Tongue (tissue), 2 donors: ENCODE results near the gene SPIRE2. TPM values are rescaled to one million over a fixed set of nuclear protein-coding genes. Genes with fewer than 3 reads are reported as not detected.
"Not testable (repeated sequence)": the region's sequence is repeated elsewhere in the genome, so short reads cannot be mapped to it uniquely, and the experiment has no call there.

ENCODE experiments used
- DNase-seq: peaks from one replicate; pipeline ENCODE4 v3.0.0-alpha.2; 2015
- total RNA-seq: library from RNA; depleted of rRNA; stranded (reverse); fragments of >200 nt; gene quantifications from one replicate; pipeline ENCODE4 v1.2.3, GENCODE V29; 2014

SPIRE2 gene, protein sequence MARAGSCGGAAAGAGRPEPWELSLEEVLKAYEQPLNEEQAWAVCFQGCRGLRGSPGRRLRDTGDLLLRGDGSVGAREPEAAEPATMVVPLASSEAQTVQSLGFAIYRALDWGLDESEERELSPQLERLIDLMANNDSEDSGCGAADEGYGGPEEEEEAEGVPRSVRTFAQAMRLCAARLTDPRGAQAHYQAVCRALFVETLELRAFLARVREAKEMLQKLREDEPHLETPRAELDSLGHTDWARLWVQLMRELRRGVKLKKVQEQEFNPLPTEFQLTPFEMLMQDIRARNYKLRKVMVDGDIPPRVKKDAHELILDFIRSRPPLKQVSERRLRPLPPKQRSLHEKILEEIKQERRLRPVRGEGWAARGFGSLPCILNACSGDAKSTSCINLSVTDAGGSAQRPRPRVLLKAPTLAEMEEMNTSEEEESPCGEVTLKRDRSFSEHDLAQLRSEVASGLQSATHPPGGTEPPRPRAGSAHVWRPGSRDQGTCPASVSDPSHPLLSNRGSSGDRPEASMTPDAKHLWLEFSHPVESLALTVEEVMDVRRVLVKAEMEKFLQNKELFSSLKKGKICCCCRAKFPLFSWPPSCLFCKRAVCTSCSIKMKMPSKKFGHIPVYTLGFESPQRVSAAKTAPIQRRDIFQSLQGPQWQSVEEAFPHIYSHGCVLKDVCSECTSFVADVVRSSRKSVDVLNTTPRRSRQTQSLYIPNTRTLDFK
- total RNA-seq: 2.5 TPM

- peak; percentile 93 for DNase-seq
Observed at GRCh38 chr16:89828199-89828869, at the start of gene SPIRE2. Gene SPIRE2, plus strand, starts transcription at chr16:89828475. Its CDS starts 76 bp downstream, at chr16:89828551.

GRCh38 chr16:89779231-89779908 is 48.9 kb upstream of the SPIRE2 start:
- no peak for DNase-seq

DNA sequence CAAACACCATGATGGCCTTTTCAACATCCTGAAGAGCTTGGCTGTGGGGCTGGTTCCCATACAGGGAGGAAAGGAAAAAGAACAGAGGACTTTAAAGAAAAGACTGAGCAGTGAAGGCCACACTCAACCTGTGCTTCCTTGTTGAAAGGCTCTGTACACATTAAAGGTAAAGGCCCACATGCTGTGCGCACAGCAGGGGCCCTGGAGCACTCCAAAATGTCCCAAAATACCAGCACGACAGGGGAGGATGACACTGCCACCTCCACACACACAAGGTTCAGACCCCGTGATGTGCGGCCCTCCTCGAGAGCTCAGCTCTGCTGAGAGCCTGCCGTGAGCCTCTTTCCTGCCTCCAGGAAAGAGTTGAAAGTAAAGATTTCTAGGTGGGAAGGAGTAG is 48.4 kb upstream of the SPIRE2 start:
- DNase-seq: no peak

- no peak for DNase-seq
Observed at GRCh38 chr16:89782489-89782888, 45.8 kb upstream of the SPIRE2 start.

DNA sequence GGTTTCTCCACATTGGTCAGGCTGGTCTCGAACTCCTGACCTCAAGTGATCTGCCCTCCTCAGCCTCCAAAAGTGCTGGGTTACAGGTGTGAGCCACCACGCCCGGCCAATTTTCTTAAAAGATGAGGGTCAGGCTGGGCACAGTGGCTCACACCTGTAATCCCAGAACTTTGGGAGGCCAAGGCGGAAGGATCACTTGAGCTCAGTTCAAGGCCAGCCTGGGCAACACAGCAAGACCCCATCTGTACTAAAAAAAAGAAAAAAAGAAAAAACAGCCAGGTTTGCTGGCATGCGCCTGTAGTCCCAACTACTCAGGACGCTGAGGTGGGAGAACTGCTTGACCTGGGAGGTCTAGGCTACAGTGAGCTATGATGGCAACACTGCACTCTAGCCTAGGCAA is 44.3 kb upstream of the SPIRE2 start:
- DNase-seq: not testable (repeated sequence)

DNA sequence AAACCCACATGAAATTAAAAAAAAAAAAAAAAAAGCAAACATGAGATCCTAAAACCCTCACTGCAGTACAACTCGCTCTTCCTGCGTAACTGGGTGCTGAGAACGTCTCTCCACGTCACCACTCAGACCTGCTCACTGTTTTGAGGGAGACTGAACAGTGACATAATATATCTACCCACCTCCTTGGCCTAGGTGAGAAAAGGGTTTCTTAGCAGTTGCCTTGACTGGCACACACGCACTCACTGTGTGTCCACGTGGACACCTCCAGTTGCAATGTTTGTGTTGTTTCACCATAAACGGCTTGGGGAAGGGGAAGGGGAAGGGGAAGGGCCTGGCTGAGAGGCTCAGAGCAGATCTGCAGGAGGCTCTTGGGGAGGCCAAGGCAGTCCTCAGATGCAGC is 43.9 kb upstream of the SPIRE2 start:
- DNase-seq: no peak

- no peak for DNase-seq
Observed at GRCh38 chr16:89785523-89786155, 42.6 kb upstream of the SPIRE2 start.

DNA sequence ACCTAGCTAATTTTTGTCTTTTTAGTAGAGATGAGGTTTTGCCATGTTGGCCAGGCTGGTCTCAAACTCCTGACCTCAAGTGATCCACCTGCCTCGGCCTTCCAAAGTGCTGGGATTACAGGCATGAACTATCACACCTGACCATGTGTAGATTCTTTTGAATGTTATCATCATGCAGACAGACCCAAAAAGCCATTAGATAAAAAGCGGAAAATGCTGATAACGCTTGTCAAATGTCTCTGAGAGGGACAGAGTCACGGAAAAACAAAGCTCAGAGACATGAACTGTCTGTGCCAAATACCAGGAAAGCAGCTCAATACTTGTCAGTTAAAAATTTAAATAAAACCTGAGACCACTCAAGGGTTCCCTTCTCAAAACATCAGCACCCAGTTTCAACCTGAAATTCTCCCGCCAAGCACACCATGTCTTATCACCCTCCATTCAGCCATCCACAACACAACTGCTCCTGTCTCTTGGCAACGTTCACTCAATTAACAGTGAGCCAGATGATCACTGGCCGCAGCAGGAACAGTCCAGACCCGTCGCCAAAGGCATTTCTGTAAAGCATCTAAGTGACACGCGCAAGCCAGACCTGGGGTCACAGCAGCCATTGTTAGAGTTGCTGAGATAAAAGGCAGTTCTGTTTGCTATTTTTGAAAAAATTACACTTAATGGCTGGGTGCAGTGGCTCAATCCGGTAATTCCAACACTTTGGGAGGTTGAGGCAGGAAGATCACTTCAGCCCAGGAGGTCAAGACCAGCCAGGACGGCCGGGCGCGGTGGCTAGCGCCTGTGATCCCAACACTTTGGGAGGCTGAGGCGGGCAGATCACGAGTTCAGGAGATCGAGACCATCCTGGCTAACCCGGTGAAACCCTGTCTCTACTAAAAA is 41.6 kb upstream of the SPIRE2 start:
- no peak for DNase-seq

DNA sequence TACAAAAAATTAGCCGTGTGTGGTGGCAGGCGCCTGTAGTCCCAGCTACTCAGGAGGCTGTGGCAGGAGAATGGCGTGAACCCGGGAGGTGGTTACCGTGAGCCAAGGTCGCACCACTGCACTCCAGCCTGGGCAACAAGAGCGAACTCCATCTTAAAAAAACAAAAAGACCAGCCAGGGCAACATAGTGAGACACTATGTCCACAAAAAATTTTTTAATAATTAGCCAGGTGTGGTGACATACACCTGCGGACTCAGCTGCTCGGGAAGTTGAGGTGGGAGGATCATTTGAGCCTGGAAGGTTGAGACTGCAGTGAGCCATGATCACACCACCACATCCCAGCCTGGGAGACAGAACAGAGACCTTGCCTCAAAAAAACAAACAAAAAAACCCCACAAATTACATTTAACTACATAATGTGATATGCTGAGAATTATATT is 40.9 kb upstream of the SPIRE2 start:
- no peak for DNase-seq

GRCh38 chr16:89791278-89791995 is 36.8 kb upstream of the SPIRE2 start:
- DNase-seq: no peak

GRCh38 chr16:89793092-89793491 is 35.2 kb upstream of the SPIRE2 start:
- peak; percentile 27 for DNase-seq

DNA sequence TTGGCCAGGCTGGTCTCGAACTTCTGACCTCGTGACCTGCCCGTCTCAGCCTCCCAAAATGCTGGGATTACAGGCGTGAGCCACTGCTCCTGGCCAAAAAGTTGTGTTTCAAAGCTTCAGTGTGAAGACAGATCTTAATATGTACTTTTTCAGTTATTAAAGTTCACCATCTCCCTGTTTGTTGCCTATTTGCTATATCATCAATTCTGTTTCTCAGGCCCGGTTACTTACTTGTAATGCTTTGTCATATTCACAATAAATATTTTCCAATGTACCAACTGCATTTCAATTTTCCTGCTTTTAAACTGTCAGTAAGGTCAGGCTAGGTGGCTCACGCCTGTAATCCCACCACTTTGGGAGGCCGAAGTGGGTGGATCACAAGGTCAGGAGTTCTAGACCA is 34.3 kb upstream of the SPIRE2 start:
- no peak for DNase-seq

DNA sequence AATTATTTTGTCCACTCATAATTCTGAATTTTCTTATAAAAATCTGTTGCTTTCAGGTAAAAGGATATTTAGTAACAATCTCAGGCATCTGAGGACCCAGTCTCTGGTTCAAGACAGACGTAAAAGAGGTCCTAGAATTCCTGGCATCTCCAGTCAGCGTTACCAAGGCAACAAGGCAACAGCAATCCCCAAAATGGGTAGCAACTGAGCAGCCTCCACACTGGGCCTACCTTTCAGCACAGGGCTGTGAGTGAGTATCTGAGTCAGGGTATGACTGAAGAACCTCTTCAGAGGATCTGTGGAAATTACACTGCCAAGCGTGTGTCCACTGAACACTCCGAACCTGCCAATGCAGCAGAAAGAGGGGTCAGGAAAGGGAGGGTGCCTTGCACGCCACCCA is 32.6 kb upstream of the SPIRE2 start:
- no peak for DNase-seq

DNA sequence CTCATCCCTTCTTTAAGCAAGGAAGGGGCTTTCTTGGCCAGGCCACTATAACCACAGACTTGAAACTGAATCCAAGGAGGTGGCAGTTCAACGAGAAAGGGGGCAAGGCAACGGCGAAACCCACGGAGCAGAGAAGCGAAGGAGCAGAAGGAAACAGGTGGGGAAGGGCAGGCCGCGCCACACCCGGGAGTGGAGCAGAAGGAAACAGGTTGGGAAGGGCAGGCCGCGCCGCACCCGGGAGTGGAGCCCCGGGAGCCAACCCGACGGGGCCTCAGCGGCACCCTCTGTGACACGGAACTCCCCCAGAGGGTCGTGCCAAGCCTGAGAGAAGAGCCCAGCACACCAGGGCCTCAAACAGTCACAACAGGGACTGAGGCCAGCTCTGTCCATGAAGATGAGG is 32.2 kb upstream of the SPIRE2 start:
- DNase-seq: no peak

GRCh38 chr16:89798126-89798525 is 30.1 kb upstream of the SPIRE2 start:
- DNase-seq: no peak

- DNase-seq: peak; percentile 54
Observed at GRCh38 chr16:89798832-89799370, 29.4 kb upstream of the SPIRE2 start.

GRCh38 chr16:89801800-89802199 is 26.5 kb upstream of the SPIRE2 start:
- peak; percentile 33 for DNase-seq

DNA sequence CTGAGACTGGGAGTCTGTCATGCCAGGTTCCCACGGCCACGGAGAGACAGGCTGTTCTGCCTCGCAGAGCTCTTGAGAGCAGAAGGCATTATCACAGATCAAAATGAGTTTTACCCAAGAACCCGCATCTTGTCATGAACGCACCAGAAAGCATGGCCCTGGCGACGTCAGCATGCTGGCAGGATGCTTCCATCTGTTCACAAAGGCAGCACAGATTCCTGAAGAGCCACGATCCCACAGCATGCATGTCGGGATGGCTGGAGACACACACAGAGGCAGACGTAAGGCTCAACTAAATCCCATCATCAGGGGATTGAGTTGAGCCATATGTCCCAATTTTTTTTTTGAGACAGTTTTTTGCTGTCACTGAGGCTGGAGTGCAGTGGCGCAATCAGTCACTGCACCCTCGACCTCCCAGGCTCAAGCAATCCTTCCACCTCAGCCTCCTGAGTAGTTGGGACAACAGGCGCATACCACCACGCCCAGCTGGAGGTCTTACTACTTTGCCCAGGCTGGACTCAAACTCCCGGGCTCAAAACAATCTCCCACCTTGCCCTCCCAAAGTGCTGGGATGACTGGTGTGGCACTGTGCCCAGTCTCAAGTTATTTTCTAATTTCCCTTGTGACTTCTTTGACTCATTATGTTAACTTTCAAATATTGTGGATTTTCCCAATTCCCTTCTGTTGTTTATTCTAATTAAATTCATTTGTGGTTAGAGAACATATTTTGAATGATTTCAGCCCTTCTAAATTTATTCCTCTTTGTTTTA is 23.0 kb upstream of the SPIRE2 start:
- DNase-seq: no peak

GRCh38 chr16:89806589-89807193 is 21.6 kb upstream of the SPIRE2 start:
- not testable (repeated sequence) for DNase-seq
